ENCODE data around the gene CLDN5. TPM values are rescaled to one million over a fixed set of nuclear protein-coding genes. Genes with fewer than 3 reads are reported as not detected.

Gene CLDN5
- total RNA-seq, 1 donor from 2014 or later = 0.69 TPM

DNA sequence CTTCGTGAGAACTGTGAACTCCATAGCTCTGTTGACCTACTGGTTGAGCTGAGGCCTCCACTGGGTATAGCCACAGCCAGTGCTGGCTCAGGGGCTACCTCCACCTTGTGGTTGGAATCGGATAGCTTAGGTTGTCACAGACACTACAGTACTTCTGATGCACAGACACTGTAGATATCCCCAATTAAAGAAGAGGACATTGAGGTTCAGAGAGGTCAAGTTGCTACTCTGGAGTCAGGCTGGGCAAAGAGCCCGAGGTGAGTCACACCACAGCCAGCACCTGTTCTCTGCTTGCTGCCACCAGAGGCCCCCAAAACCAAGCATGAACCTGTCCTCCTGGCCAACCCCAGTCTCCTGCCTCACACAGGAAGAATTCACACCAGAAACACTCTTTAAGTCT is 50.6 kb downstream of the CLDN5 start:
- Histone ChIP-seq H3K27me3 (no peaks in the 10 kb centered on the region), H3K79me2 (ENCODE audit: low read depth) (peaks cover 37% of the 10 kb centered on the region), H3K9me3 (ENCODE audit: low read depth) (no peaks in the 10 kb centered on the region), H3K4me1 (peaks cover 10% of the 10 kb centered on the region), H3K4me3 (no peak overlapping the region), H3F3A (ENCODE audit: low read depth) (no peaks in the 10 kb centered on the region), H3K4me2 (no peak overlapping the region), H2AFZ (replicated peaks) (no peak overlapping the region), H3K27ac (no peak overlapping the region), H4K20me1 (ENCODE audit: low read depth) (peaks cover 42% of the 10 kb centered on the region), H3K9ac (no peak overlapping the region), H3K36me3 (no peaks in the 10 kb centered on the region)
- peaks cover 15% of the 10 kb centered on the region for H3K4me1 Mint-ChIP-seq
- TF ChIP-seq EZH2phosphoT487 (IDR thresholded peaks at IDR 0.05) (no peak), CTCF (IDR thresholded peaks at IDR 0.05) (no peak), EZH2 (IDR thresholded peaks at IDR 0.05) (no peak)
- H3K4me3 Mint-ChIP-seq = no peak overlapping the region
- no peaks in the 10 kb centered on the region for H3K27me3 Mint-ChIP-seq (ENCODE audit: insufficient read depth, low read depth)
- no peak overlapping the region for H3K27ac Mint-ChIP-seq
- H3K36me3 Mint-ChIP-seq = peaks cover 22% of the 10 kb centered on the region
- no peaks in the 10 kb centered on the region for H3K9me3 Mint-ChIP-seq
- no peak for DNase-seq (ENCODE audit: low spot score)

Other genes starting within 250 kb of the CLDN5 start
- gene CLTCL1, start 232.7 kb downstream of the CLDN5 start, total RNA-seq (ENCODE audit: low replicate concordance) = 7.9 and 13.7 TPM in 2 replicates
- 18.9 and 25.0 TPM in 2 replicates for gene HIRA, start 92.7 kb downstream of the CLDN5 start, total RNA-seq (ENCODE audit: low replicate concordance)
- gene MRPL40, start 91.9 kb downstream of the CLDN5 start, total RNA-seq (ENCODE audit: low replicate concordance) = 15.5 and 17.0 TPM in 2 replicates
- 49.5 and 57.0 TPM in 2 replicates for gene C22orf39, start 76.7 kb downstream of the CLDN5 start, total RNA-seq (ENCODE audit: low replicate concordance)
- 37.5 and 37.7 TPM in 2 replicates for gene UFD1, start 45.2 kb downstream of the CLDN5 start, total RNA-seq (ENCODE audit: low replicate concordance)
- gene CDC45, start 44.5 kb downstream of the CLDN5 start, total RNA-seq (ENCODE audit: low replicate concordance) = 40.9 and 50.7 TPM in 2 replicates
- 5.0 and 8.2 TPM in 2 replicates for gene SEPTIN5, start 190.1 kb upstream of the CLDN5 start, total RNA-seq (ENCODE audit: low replicate concordance)
- gene GP1BB, start 199.1 kb upstream of the CLDN5 start, total RNA-seq (ENCODE audit: low replicate concordance) = 1.2 TPM in 1 of 2 replicates, not detected in the other
- 0.06 TPM in 1 of 2 replicates, not detected in the other for gene TBX1, start 236.4 kb upstream of the CLDN5 start, total RNA-seq (ENCODE audit: low replicate concordance)

All from neural progenitor cell (in vitro differentiated cells).